Measurements from ENCODE around the gene SLC43A1. TPM values are rescaled to one million over a fixed set of nuclear protein-coding genes. Genes with fewer than 3 reads are reported as not detected.

The SLC43A1 gene
- total and polyA plus RNA-seq, 2 of the 4 experiments (the other 2 are of a cell fraction) = 10.0 to 17.0 TPM

- TF ChIP-seq ELK1 (IDR thresholded peaks at IDR 0.05; ENCODE audit: borderline replicate concordance, low read depth, low read length) (no peak), MXI1 (IDR thresholded peaks at IDR 0.05; ENCODE audit: borderline replicate concordance, low read depth, low read length) (no peak), NFE2L2 (IDR thresholded peaks at IDR 0.05; ENCODE audit: low read depth, low read length) (no peak)
Measured at GRCh38 chr11:57562596-57562995, 47.1 kb upstream of the SLC43A1 start (continued).

GRCh38 chr11:57560146-57560545 is 44.6 kb upstream of the SLC43A1 start:
- Histone ChIP-seq H4K20me1 (ENCODE audit: insufficient read depth, low read length) (0 out of 2 replicates have a peak, but pooled peaks cover 6% of the 10 kb centered on the region), H4K91ac (ENCODE audit: insufficient read depth, low read depth, low read length) (no peak overlapping the region), H3K4ac (ENCODE audit: low read depth, low read length) (no peak overlapping the region), H3K4me2 (ENCODE audit: low read depth, low read length) (no peak overlapping the region), H3K9ac (ENCODE audit: low read depth, low read length) (no peak overlapping the region), H4K5ac (ENCODE audit: low read depth, low read length) (no peak overlapping the region), H2AK9ac (replicated peaks; ENCODE audit: low read depth, low read length, poor library complexity) (no peak overlapping the region), H2AFZ (replicated peaks; ENCODE audit: low read length, poor library complexity) (no peak overlapping the region), H3K36me3 (ENCODE audit: control insufficient read depth, insufficient read depth, low read length) (peaks cover 17% of the 10 kb centered on the region), H3K4me3 (ENCODE audit: insufficient read depth, low read depth, low read length) (no peak overlapping the region), H3K18ac (ENCODE audit: low read depth, low read length) (no peak overlapping the region), H2BK5ac (ENCODE audit: low read depth, low read length, poor library complexity, severe bottlenecking) (no peak overlapping the region), H2AK5ac (ENCODE audit: low read depth, low read length) (no peak overlapping the region; the same call in 1 of the 2 replicates), H3K27me3 (ENCODE audit: control insufficient read depth, insufficient read depth, low read length) (no peaks in the 10 kb centered on the region), H3K27ac (ENCODE audit: insufficient read depth, low read length) (no peak overlapping the region), H4K8ac (ENCODE audit: low read depth in 2 of 2, low read length in 2 of 2) (no peak overlapping the region), H3K79me1 (ENCODE audit: low read depth in 1 of 2, low read length in 2 of 2) (0 out of 4 replicates have a peak, but pooled peaks cover 0 to 7% of the 10 kb centered on the region in 2 experiments), H3K4me1 (ENCODE audit: control insufficient read depth, insufficient read depth, low read length) (no peaks in the 10 kb centered on the region), H3K56ac (ENCODE audit: extremely low read depth, insufficient read depth, low read length) (no peak overlapping the region), H3K9me1 (ENCODE audit: insufficient read depth, low read length) (no peaks in the 10 kb centered on the region), H3K14ac (replicated peaks; ENCODE audit: low read depth, low read length) (no peak overlapping the region), H2BK120ac (ENCODE audit: low read depth, low read length) (no peak overlapping the region), H3K23ac (ENCODE audit: low read depth, low read length) (no peak overlapping the region), H2BK20ac (ENCODE audit: low read depth, low read length) (no peak overlapping the region), H3K9me3 (ENCODE audit: control insufficient read depth, insufficient read depth, low read length) (no peaks in the 10 kb centered on the region), H2BK15ac (ENCODE audit: low read depth, low read length) (no peak overlapping the region)
- ChIA-PET CTCF (interaction anchor here (0.6 to 2.0 kb wide), 3 partner anchors 8 to 1017 kb away, joined by 3 to 10 read pairs (median 4); partner anchors contain the start of gene UBE2L6), POLR2A (ENCODE audit: unreplicated experiment) (no interaction called here)
- DNase-seq = no peak
- intact Hi-C loops (cut with micrococcal nuclease) = no loop called here
- dilution Hi-C loops (cut with HindIII; ENCODE audit: low sequenced_read_pairs, unreplicated experiment) = no loop called here
- BruUV-seq (replicated peaks) = no TSS peak
- in situ Hi-C loops (cut with MboI; ENCODE audit: low sequenced_read_pairs) = no loop called here
- no CpG with 5 or more reads among the region's 4 CpGs for WGBS, 2 experiments (ENCODE audit: extremely low coverage in 2 of 2, insufficient read length in 1 of 2)
- no peak for ATAC-seq (ENCODE audit: low read depth)
- no peak for TF ChIP-seq RFX5 (IDR thresholded peaks at IDR 0.05; ENCODE audit: low read depth, low read length)
- TF ChIP-seq USF2 (IDR thresholded peaks at IDR 0.05; ENCODE audit: low read depth, low read length) = no peak
- no peak for TF ChIP-seq NFE2L2 (IDR thresholded peaks at IDR 0.05; ENCODE audit: low read depth, low read length)
- TF ChIP-seq POLR2A (IDR thresholded peaks at IDR 0.05; ENCODE audit: low read depth, low read length) = no peak
- no peak for TF ChIP-seq SMC3 (IDR thresholded peaks at IDR 0.05; ENCODE audit: low read depth, low read length)
- TF ChIP-seq ELK1 (IDR thresholded peaks at IDR 0.05; ENCODE audit: borderline replicate concordance, low read depth, low read length) = no peak
- TF ChIP-seq CHD1 (IDR thresholded peaks at IDR 0.05; ENCODE audit: low read depth, low read length) = no peak
- no peak for TF ChIP-seq RCOR1 (IDR thresholded peaks at IDR 0.05; ENCODE audit: insufficient replicate concordance, low read length)
- TF ChIP-seq CEBPB (IDR thresholded peaks at IDR 0.05; ENCODE audit: low read depth, low read length) = no peak
